T-cell (primary cell): Measurements from ENCODE around the gene GLUL. TPM values are rescaled to one million over a fixed set of nuclear protein-coding genes. Genes with fewer than 3 reads are reported as not detected.

Experiments used
- ATAC-seq, 4 experiments: fragments of 200-7000 bp in 3 of 4; fragments of 150-1000 bp in 1 of 4; cut with Tn5 transposase; replicated peaks in 1 of 4; 1 replicate in 3 of 4; 2 replicates in 1 of 4; pipeline ENCODE4 v1.10.0; 2021; ENCODE audit warnings: moderate library complexity in 3 of 4, mild to moderate bottlenecking in 2 of 4, moderate number of reproducible peaks in 1 of 4
- CTCF ChIA-PET, 2 donors: fragments of 300-600 bp; sonication (Branson Sonifier 250); formaldehyde crosslinking; loops; one replicate each; lab custom pipeline; 2022; ENCODE audit warnings: antibody characterized with exemption in 2 of 2; lab: Charles Lee
- POLR2A ChIA-PET, 2 donors: fragments of 300-600 bp; sonication (Branson Sonifier 250); formaldehyde crosslinking; loops; one replicate each; lab custom pipeline; 2022; ENCODE audit warnings: antibody characterized with exemption in 2 of 2; lab: Charles Lee
- DNase-seq, 35 experiments: peaks; one replicate each; pipeline versions ENCODE4 v3.0.0 to v3.0.0-alpha.2; 2013 to 2023
- H3K27ac ChIP-seq: one replicate; pipeline ENCODE4 v1.5.1; 2013; ENCODE audit warnings: low read length
- H3K27me3 ChIP-seq, 2 experiments: replicated peaks in 1 of 2; 1 replicate in 1 of 2; 2 replicates in 1 of 2; pipeline versions ENCODE4 v1.6.1 to v1.7.0; 2013; ENCODE audit warnings: low read length in 1 of 2, mixed read lengths in 1 of 2; ENCODE audit not compliant: control insufficient read depth in 2 of 2, insufficient read depth in 2 of 2; ENCODE audit errors: extremely low read depth in 1 of 2
- H3K36me3 ChIP-seq, 2 donors: 1 replicate in 1 of 2; 2 replicates in 1 of 2; pipeline versions ENCODE4 v1.6.1 to v1.7.0; 2013; ENCODE audit warnings: low read length in 1 of 2; ENCODE audit not compliant: control insufficient read depth in 2 of 2, insufficient read depth in 1 of 2; ENCODE audit errors: extremely low read depth in 1 of 2
- H3K4me1 ChIP-seq, 2 experiments: 1 replicate in 1 of 2; 2 replicates in 1 of 2; pipeline versions ENCODE4 v1.6.1 to v1.7.0; 2013; ENCODE audit warnings: low read length in 2 of 2, mixed read lengths in 1 of 2; ENCODE audit not compliant: insufficient read depth in 2 of 2, control insufficient read depth in 1 of 2; ENCODE audit errors: extremely low read depth in 1 of 2
- H3K4me3 ChIP-seq, 2 donors: 1 replicate in 1 of 2; 2 replicates in 1 of 2; pipeline versions ENCODE4 v1.5.1 to v1.7.0; 2013; ENCODE audit warnings: mild to moderate bottlenecking in 2 of 2, low read length in 1 of 2, moderate library complexity in 1 of 2; ENCODE audit not compliant: control insufficient read depth in 1 of 2; ENCODE audit errors: extremely low read depth in 1 of 2
- H3K9me3 ChIP-seq: 2 replicates; pipeline ENCODE4 v1.7.0; 2013
- H3K27ac Mint-ChIP-seq, 2 donors: one replicate each; pipeline ENCODE4 v1.8.0; 2020 to 2021; ENCODE audit warnings: mild to moderate bottlenecking in 2 of 2, mixed read lengths in 2 of 2
- H3K27me3 Mint-ChIP-seq, 2 donors: one replicate each; pipeline ENCODE4 v1.8.0; 2021 to 2022; ENCODE audit warnings: mixed read lengths in 2 of 2
- H3K36me3 Mint-ChIP-seq: one replicate; pipeline ENCODE4 v1.8.0; 2021; ENCODE audit warnings: mixed read lengths
- H3K4me1 Mint-ChIP-seq, 3 donors: one replicate each; pipeline ENCODE4 v1.8.0; 2020 to 2022; ENCODE audit warnings: mixed read lengths in 3 of 3, mild to moderate bottlenecking in 1 of 3
- H3K4me3 Mint-ChIP-seq, 3 donors: one replicate each; pipeline ENCODE4 v1.8.0; 2020 to 2022; ENCODE audit warnings: mild to moderate bottlenecking in 3 of 3, mixed read lengths in 3 of 3, moderate library complexity in 3 of 3
- H3K9me3 Mint-ChIP-seq, 3 donors: one replicate each; pipeline ENCODE4 v1.8.0; 2020 to 2022; ENCODE audit warnings: mixed read lengths in 3 of 3
- WGBS: methylation state at CpG from one replicate; pipeline ENCODE4 v1.1.5; 2013; ENCODE audit warnings: missing lambda C conversion rate; ENCODE audit not compliant: insufficient coverage; 5-methylcytosine and 5-hydroxymethylcytosine counted together
- total RNA-seq, 35 experiments: library from RNA in 6 of 35; stranded (reverse) in 6 of 35; fragments of 120-200 nt in 1 of 35; gene quantifications; one replicate each; pipeline versions ENCODE4 v1.2.1 to v1.2.4 and lab custom pipeline; 2013 to 2026

GLUL gene
- total RNA-seq = 10 to 100 TPM; 49.1 to 88.7 (median 70.3) TPM
- 58.2 TPM for total RNA-seq (2013)
- 32.4 to 265 (median 66.5) reads per million in 29 experiments for total RNA-seq (lab: John Stamatoyannopoulos, UW)

DNA sequence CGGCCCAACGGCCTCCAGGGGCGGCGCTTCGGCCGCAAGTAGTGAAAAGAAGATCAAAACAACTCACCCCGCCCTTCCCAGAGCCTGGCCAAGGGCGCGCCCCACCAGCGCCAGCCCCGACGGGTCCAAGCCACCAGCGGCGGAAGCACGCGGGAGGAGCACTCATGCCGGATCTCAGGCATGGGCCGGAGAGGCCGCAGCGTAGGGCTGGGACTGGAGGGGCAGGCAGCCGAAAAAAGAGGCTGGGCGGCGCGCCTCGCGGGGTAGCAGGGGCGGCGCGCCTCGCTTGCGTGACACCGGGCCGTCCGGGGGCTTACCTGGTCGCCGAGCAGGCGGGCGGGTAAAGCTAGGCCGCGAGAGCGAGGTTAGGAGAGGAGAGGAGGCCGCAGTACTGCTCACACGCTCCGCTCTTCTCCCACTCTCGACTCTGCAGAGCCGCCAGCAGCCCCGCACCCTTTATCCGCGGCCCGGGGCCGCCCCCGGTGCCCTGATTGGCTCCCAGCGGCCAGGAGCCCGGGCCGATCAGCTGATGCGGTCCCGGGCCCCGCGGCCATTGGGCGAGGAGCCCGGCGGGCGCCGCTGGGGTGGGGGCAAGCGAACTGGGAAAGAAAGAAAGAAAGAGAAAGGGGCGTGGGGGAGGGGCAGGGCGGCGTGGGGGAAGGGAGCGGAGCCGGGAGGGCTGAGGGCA lies at the start of gene GLUL:
GLUL (minus strand) TSS at position 429 of the 688 bp plus-strand sequence. CDS start 3,053 bp downstream, outside the sequence.
- peak; percentile 73 to 84 (median 75) for ATAC-seq
- H3K4me3 ChIP-seq = peak within 1 kb of the TSS; percentile 79 to 89
- H3K4me3 Mint-ChIP-seq = peak within 1 kb of the TSS; percentile 89 to 97 (median 97)
- ChIA-PET POLR2A (interaction anchor here (0.6 to 1.1 kb wide), 2 partner anchors 247 to 304 kb away, joined by 3 read pairs; no protein-coding TSS in a partner anchor), CTCF (interaction anchor here in 1 of 2 donors (1.0 kb wide), 1 partner anchor 248 kb away, joined by 6 read pairs; no protein-coding TSS in a partner anchor)
- peaks cover 26 to 38% (median 35%) of the 10 kb centered on the region in 3 donors for H3K4me1 Mint-ChIP-seq
- 1% methylated on average over 58 of the region's 70 CpGs for WGBS
- peak within 1 kb of the TSS; percentile 91 to 96 for H3K27ac Mint-ChIP-seq
- DNase-seq = peak; percentile 18 to 75 (median 48)
- H3K36me3 ChIP-seq = peaks cover 0 to 8% of the 10 kb centered on the region in 2 donors
- no peaks in the 10 kb centered on the region for H3K9me3 Mint-ChIP-seq
- peak within 1 kb of the TSS; percentile 40 for H3K27ac ChIP-seq
- peaks cover 12 to 27% of the 10 kb centered on the region in 2 experiments for H3K4me1 ChIP-seq
- no peaks in the 10 kb centered on the region for H3K9me3 ChIP-seq
- no peaks in the 10 kb centered on the region for H3K27me3 Mint-ChIP-seq
- peaks cover 15% of the 10 kb centered on the region for H3K36me3 Mint-ChIP-seq
- H3K27me3 ChIP-seq = peaks cover 0 to 11% of the 10 kb centered on the region in 2 experiments

DNA sequence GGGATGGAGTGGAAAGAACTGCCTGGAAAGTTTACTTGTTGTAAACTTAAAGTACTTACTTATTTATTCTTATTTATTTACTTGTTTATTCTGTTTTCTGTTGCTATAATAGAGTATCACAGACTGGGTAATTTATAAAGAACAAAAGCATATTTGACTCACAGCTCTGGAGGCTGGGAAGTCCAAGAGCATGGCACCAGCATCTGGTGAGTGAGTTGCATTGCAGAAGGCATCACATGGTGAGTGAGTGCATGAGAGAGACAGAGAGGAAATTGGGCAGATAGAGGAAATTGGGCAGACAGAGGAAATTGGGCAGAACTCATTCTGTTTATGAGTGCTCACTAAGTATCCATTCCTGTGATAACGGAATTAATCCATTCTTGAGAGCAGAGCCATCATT lies 46.7 kb upstream of the GLUL start:
- POLR2A ChIA-PET = no interaction called here
- Histone ChIP-seq H3K4me3 (no peak overlapping the region), H3K27me3 (no peaks in the 10 kb centered on the region), H3K4me1 (no peaks in the 10 kb centered on the region), H3K9me3 (no peaks in the 10 kb centered on the region), H3K27ac (no peak overlapping the region), H3K36me3 (no peaks in the 10 kb centered on the region)
- no peaks in the 10 kb centered on the region for H3K4me1 Mint-ChIP-seq
- 50% methylated on average over 1 of the region's 1 CpG for WGBS
- H3K27ac Mint-ChIP-seq = no peak overlapping the region
- H3K4me3 Mint-ChIP-seq = no peak overlapping the region
- H3K27me3 Mint-ChIP-seq = peaks cover 5 to 13% of the 10 kb centered on the region in 2 donors
- CTCF ChIA-PET = no interaction called here
- H3K9me3 Mint-ChIP-seq = peaks cover 3 to 8% (median 5%) of the 10 kb centered on the region in 3 donors
- DNase-seq (no peak), ATAC-seq (no peak)
- H3K36me3 Mint-ChIP-seq = no peaks in the 10 kb centered on the region

DNA sequence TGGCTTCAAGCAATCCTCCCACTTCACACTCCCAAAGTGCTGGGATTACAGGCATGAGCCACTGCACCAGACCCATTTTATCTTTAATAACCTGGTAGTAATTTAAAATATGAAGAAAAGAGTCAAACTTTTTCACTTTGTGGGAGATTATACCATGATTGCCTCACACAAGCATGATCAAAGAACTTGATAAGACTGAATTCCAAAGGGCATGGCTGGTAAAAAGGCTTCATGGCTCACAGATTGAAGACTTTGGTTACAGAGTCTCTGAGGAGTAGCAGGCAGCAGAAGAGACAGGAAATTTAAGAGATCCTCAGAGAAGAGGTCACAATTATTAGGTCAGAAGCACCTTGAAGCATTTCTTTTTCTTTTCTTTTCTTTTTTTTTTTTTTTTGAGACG lies 42.0 kb upstream of the GLUL start:
- Histone ChIP-seq H3K27me3 (no peaks in the 10 kb centered on the region), H3K9me3 (no peaks in the 10 kb centered on the region), H3K27ac (no peak overlapping the region), H3K4me3 (no peak overlapping the region), H3K4me1 (peaks cover 4 to 13% of the 10 kb centered on the region in 2 experiments), H3K36me3 (no peaks in the 10 kb centered on the region)
- no peaks in the 10 kb centered on the region for H3K36me3 Mint-ChIP-seq
- no CpG with 5 or more reads among the region's 1 CpG for WGBS
- peaks cover 13 to 16% (median 14%) of the 10 kb centered on the region in 3 donors for H3K4me1 Mint-ChIP-seq
- no peak for ATAC-seq
- DNase-seq = no peak
- peaks cover 5 to 13% of the 10 kb centered on the region in 2 donors for H3K27me3 Mint-ChIP-seq
- ChIA-PET CTCF (no interaction called here), POLR2A (no interaction called here)
- no peak overlapping the region for H3K27ac Mint-ChIP-seq
- H3K9me3 Mint-ChIP-seq = peaks cover 3 to 8% (median 5%) of the 10 kb centered on the region in 3 donors
- no peak overlapping the region for H3K4me3 Mint-ChIP-seq

DNA sequence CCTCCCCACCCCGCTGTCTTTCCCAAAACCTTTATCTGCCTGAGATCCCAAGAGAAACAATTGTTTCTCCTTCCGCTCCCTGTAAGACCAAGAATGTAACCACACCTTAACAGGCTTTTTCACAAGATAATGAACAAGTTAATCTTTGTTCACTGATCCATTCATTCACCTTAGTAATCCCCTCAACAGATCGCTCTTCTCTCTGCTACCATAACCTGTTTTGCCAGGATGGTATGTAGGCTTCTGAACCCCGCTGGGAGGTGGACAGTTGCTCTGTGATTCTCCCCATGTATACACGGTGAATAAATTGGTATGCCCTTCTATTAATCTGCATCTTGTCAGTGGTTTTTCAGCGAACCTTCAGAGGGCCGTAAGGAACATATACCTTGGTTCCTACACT lies 39.7 kb upstream of the GLUL start:
- Mint-ChIP-seq H3K27ac (no peak overlapping the region), H3K36me3 (no peaks in the 10 kb centered on the region), H3K9me3 (no peaks in the 10 kb centered on the region), H3K27me3 (no peaks in the 10 kb centered on the region), H3K4me3 (no peak overlapping the region), H3K4me1 (peaks cover 13 to 22% (median 14%) of the 10 kb centered on the region in 3 donors)
- ChIA-PET POLR2A (no interaction called here), CTCF (interaction anchor here (0.5 to 0.6 kb wide), 3 partner anchors 28 to 37 kb away, joined by 3 to 4 read pairs (median 3); no protein-coding TSS in a partner anchor)
- Histone ChIP-seq H3K4me3 (no peak overlapping the region), H3K27me3 (no peaks in the 10 kb centered on the region), H3K27ac (no peak overlapping the region), H3K36me3 (no peaks in the 10 kb centered on the region), H3K9me3 (no peaks in the 10 kb centered on the region), H3K4me1 (peaks cover 4 to 22% of the 10 kb centered on the region in 2 experiments)
- 94% methylated on average over 2 of the region's 7 CpGs for WGBS
- ATAC-seq (no peak), DNase-seq (no peak)

DNA sequence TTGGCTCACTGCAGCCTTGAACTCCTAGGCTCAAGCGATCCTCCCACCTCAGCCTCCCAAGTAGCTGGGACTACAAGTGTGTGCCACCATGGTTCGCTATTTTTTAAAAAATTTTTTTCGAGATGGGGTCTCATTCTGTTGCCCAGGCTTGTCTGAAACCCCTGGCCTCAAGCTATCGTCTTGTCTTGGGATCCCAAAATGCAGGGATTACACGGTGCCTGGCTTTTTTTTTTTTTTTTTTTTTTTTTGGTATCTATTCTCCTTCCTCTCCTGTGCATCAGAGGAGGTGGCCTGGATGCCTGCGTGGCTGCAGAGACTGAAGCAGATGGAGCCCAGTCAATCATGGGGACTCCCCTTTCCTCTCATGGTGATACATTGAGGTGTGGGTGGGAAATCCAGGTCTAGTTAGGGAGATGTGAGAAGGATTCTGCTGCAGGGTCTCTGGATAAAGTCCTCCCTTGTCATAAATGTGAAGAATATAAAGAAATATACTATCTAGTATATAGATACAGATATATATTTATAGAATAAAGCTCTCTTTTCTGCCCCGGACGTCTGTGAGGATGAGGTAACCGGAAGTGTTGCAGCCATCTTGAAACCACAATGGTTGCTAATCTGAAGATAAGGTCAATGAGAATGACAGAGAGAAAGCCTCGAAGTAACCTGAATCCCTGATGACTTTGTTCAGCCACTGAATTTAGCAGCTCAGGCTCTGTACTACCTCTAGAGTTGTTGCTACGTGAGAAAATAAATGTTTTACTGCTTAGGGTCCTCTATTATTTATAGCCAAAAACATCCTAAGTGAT lies 38.9 kb upstream of the GLUL start:
- H3K4me1 ChIP-seq = peaks cover 4 to 27% of the 10 kb centered on the region in 2 experiments
- no peaks in the 10 kb centered on the region for H3K27me3 Mint-ChIP-seq
- no peak overlapping the region for H3K4me3 ChIP-seq
- no peaks in the 10 kb centered on the region for H3K36me3 Mint-ChIP-seq
- no peak overlapping the region for H3K27ac Mint-ChIP-seq
- ChIA-PET CTCF (interaction anchor here (0.5 to 0.6 kb wide), 3 partner anchors 29 to 36 kb away, joined by 3 to 4 read pairs (median 3); no protein-coding TSS in a partner anchor), POLR2A (no interaction called here)
- H3K4me1 Mint-ChIP-seq = peaks cover 13 to 22% (median 14%) of the 10 kb centered on the region in 3 donors
- DNase-seq (peak in 25 of 35 experiments; percentile 2 to 59 (median 22)), ATAC-seq (peak; percentile 65 to 76 (median 74))
- H3K9me3 ChIP-seq = no peaks in the 10 kb centered on the region
- H3K27me3 ChIP-seq = no peaks in the 10 kb centered on the region
- H3K36me3 ChIP-seq = no peaks in the 10 kb centered on the region
- no peak overlapping the region for H3K4me3 Mint-ChIP-seq
- WGBS = 89% methylated on average over 3 of the region's 11 CpGs
- no peak overlapping the region for H3K27ac ChIP-seq
- H3K9me3 Mint-ChIP-seq = no peaks in the 10 kb centered on the region

DNA sequence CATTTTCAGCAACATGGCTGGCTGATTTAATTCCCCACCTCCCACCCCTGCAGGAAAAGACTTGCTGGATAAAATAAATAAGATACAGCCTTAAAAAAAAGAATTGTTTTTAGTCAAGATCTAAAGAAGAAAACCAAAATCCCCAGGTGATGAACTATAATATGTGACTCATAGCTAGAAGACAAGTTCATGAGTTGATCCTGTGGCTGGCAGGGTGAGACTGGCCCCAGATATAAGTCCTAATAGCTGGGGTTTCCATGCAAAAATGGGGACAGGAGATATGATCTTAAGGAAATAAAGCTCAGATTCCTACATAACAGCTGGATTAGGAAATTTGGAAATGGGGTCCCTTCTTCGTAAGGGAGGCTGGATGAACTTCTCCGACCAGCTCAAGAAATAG lies 36.5 kb upstream of the GLUL start:
- Histone ChIP-seq H3K27ac (no peak overlapping the region), H3K27me3 (peaks cover 0 to 2% of the 10 kb centered on the region in 2 experiments), H3K9me3 (no peaks in the 10 kb centered on the region), H3K4me1 (peaks cover 4 to 27% of the 10 kb centered on the region in 2 experiments), H3K36me3 (no peaks in the 10 kb centered on the region), H3K4me3 (no peak overlapping the region)
- CTCF ChIA-PET = no interaction called here
- no peak for DNase-seq
- POLR2A ChIA-PET = no interaction called here
- H3K4me1 Mint-ChIP-seq = peaks cover 13 to 22% (median 14%) of the 10 kb centered on the region in 3 donors
- ATAC-seq = no peak
- no peak overlapping the region for H3K27ac Mint-ChIP-seq
- H3K9me3 Mint-ChIP-seq = no peaks in the 10 kb centered on the region
- H3K4me3 Mint-ChIP-seq = no peak overlapping the region
- H3K27me3 Mint-ChIP-seq = peaks cover 0 to 5% of the 10 kb centered on the region in 2 donors
- H3K36me3 Mint-ChIP-seq = no peaks in the 10 kb centered on the region
- WGBS = no CpG with 5 or more reads among the region's 2 CpGs
